Testis (tissue), 3 donors: ENCODE results near the gene GRIA1. TPM values are rescaled to one million over a fixed set of nuclear protein-coding genes. Genes with fewer than 3 reads are reported as not detected.

Experiments
- DNase-seq: peaks from one replicate; pipeline ENCODE4 v3.0.0-alpha.2; 2019
- H3K27ac ChIP-seq, 2 donors: fragments of 200-600 bp; sonication (generic); one replicate each; pipeline ENCODE4 v1.5.1; 2019
- H3K27me3 ChIP-seq: fragments of 200-600 bp; sonication (generic); one replicate; pipeline ENCODE4 v1.5.1; 2019
- H3K36me3 ChIP-seq: fragments of 200-600 bp; sonication (generic); one replicate; pipeline ENCODE4 v1.5.1; 2017; ENCODE audit warnings: low read depth; ENCODE audit errors: missing control alignments
- H3K4me1 ChIP-seq: fragments of 200-600 bp; sonication (generic); one replicate; pipeline ENCODE4 v1.5.1; 2019
- H3K4me3 ChIP-seq, 2 donors: fragments of 200-600 bp; sonication (generic); one replicate each; pipeline ENCODE4 v1.5.1; 2017 to 2019
- H3K9me3 ChIP-seq: fragments of 200-600 bp; sonication (generic); one replicate; pipeline ENCODE4 v1.5.1; 2017
- POLR2A ChIP-seq: fragments of 450-650 bp; IDR thresholded peaks from one replicate; pipeline ENCODE4 v1.6.1; 2017; ENCODE audit warnings: antibody characterized with exemption, mild to moderate bottlenecking, moderate library complexity
- WGBS, 2 donors: methylation state at CpG; one replicate each; pipeline ENCODE4 v1.1.5; 2018; 5-methylcytosine and 5-hydroxymethylcytosine counted together
- intact Hi-C: fragments of 100-400 bp; cut with DNase I; formaldehyde crosslinking; loops from one replicate; pipeline ENCODE4 v1.15.1; 2023; ENCODE audit warnings: low total_unique reads
- polyA plus RNA-seq: library from polyadenylated mRNA; stranded (reverse); fragments of 350-450 nt; fragmentation: Illumina TruSeq; extraction: RNeasy Lipid Tissue Mini Kit (QIAGEN cat#74804); gene quantifications from one replicate; pipeline ENCODE4 v1.2.3, GENCODE V29; 2014; ENCODE audit warnings: low read depth, low replicate concordance; ENCODE audit not compliant: insufficient read depth
- total RNA-seq, 2 donors: library from RNA; depleted of rRNA; stranded (reverse); fragments of >200 nt; gene quantifications; one replicate each; pipeline ENCODE4 v1.2.3, GENCODE V29; 2016
- TF ChIP-seq, protein P1 (sequence below), 3 experiments: fragments of 450-650 bp in 2 of 3; fragments of 200-600 bp in 1 of 3; sonication (generic) in 1 of 3; IDR thresholded peaks; one replicate each; pipeline ENCODE4 v1.5.1; 2016 to 2019; ENCODE audit warnings: antibody characterized with exemption in 3 of 3, mild to moderate bottlenecking in 2 of 3, moderate library complexity in 1 of 3

Gene GRIA1
- total and polyA plus RNA-seq, 3 donors from 2014 or later = 0.93 to 5.4 (median 3.5) TPM

- Histone ChIP-seq H3K27ac (no peak overlapping the region), H3K27me3 (no peaks in the 10 kb centered on the region), H3K4me3 (no peak overlapping the region), H3K4me1 (no peaks in the 10 kb centered on the region), H3K9me3 (no peaks in the 10 kb centered on the region), H3K36me3 (no peaks in the 10 kb centered on the region)
- 84 to 91% methylated on average over 2 to 3 of the region's 3 CpGs for WGBS, 2 donors
- no peak for TF ChIP-seq POLR2A
- TF ChIP-seq, protein P1, sequence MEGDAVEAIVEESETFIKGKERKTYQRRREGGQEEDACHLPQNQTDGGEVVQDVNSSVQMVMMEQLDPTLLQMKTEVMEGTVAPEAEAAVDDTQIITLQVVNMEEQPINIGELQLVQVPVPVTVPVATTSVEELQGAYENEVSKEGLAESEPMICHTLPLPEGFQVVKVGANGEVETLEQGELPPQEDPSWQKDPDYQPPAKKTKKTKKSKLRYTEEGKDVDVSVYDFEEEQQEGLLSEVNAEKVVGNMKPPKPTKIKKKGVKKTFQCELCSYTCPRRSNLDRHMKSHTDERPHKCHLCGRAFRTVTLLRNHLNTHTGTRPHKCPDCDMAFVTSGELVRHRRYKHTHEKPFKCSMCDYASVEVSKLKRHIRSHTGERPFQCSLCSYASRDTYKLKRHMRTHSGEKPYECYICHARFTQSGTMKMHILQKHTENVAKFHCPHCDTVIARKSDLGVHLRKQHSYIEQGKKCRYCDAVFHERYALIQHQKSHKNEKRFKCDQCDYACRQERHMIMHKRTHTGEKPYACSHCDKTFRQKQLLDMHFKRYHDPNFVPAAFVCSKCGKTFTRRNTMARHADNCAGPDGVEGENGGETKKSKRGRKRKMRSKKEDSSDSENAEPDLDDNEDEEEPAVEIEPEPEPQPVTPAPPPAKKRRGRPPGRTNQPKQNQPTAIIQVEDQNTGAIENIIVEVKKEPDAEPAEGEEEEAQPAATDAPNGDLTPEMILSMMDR (IDR thresholded peaks at IDR 0.05) = no peak
- no peak for DNase-seq
- intact Hi-C loops = no loop called here
Observed at GRCh38 chr5:153504726-153505125, 14.3 kb downstream of the GRIA1 start.

GRCh38 chr5:153508700-153509099 lies 18.2 kb downstream of the GRIA1 start:
- no peak for DNase-seq
- Histone ChIP-seq H3K27ac (no peak overlapping the region), H3K36me3 (no peaks in the 10 kb centered on the region), H3K9me3 (no peaks in the 10 kb centered on the region), H3K4me1 (no peaks in the 10 kb centered on the region), H3K4me3 (no peak overlapping the region), H3K27me3 (no peaks in the 10 kb centered on the region)
- 72 to 77% methylated on average over 1 of the region's 1 CpG for whole genome bisulfite sequencing, 2 donors
- intact Hi-C loops = no loop called here
- no peak for TF ChIP-seq POLR2A
- TF ChIP-seq, protein P1 (IDR thresholded peaks at IDR 0.05) = no peak

DNA sequence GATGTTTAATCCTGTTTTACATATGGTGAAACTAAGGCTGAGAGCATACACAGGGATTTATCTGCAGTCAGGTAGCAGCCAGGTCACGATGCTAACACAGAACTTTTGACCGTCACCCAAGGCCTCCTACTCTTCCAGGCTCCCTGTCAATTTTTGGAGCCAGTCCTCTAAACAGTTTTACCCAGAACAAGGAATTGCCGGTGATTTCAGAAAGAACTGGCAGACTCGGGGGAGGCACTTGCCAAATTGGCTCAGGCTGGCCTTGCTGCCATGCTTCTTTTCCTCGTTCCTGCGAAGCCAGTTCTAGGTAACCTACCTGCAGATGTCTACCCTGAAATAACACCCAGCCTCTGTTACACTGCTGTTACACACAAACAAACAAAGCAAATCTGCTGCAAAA lies 21.2 kb downstream of the GRIA1 start:
- Histone ChIP-seq H3K4me1 (no peaks in the 10 kb centered on the region), H3K36me3 (no peaks in the 10 kb centered on the region), H3K27me3 (no peaks in the 10 kb centered on the region), H3K27ac (no peak overlapping the region), H3K4me3 (no peak overlapping the region), H3K9me3 (no peaks in the 10 kb centered on the region)
- DNase-seq = no peak
- TF ChIP-seq POLR2A = no peak
- TF ChIP-seq, protein P1 (IDR thresholded peaks at IDR 0.05) = no peak
- intact Hi-C loops = no loop called here
- 63 to 76% methylated on average over 5 to 6 of the region's 6 CpGs for WGBS, 2 donors

GRCh38 chr5:153513156-153513555 lies 22.7 kb downstream of the GRIA1 start:
- H3K4me1 ChIP-seq = no peaks in the 10 kb centered on the region

DNA sequence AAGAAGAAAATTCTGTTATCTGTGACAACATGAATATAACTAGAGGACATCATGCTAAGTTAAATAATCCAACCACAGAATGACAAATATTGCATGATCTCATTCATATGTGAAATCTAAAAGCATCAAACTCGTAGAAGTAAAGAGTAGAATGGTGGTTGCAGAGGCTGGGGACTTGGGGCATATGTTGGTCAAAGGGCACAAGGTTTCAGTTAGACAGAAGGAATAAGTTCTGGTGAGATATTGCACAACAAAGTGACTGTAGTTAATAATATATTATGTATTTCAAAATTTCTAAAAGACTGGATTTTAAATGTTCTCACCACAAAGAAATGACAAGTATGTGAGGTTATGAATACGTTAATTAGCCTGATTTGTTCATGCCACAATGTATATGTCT lies 24.8 kb downstream of the GRIA1 start:
- H3K27me3 ChIP-seq = no peaks in the 10 kb centered on the region
- H3K9me3 ChIP-seq = no peaks in the 10 kb centered on the region
- H3K4me1 ChIP-seq = no peaks in the 10 kb centered on the region
- H3K4me3 ChIP-seq = no peak overlapping the region
- intact Hi-C loops = no loop called here
- TF ChIP-seq, protein P1 (IDR thresholded peaks at IDR 0.05) = no peak
- no peak for TF ChIP-seq POLR2A
- DNase-seq = no peak
- no peak overlapping the region for H3K27ac ChIP-seq
- no peaks in the 10 kb centered on the region for H3K36me3 ChIP-seq
- 89 to 93% methylated on average over 2 of the region's 2 CpGs for WGBS, 2 donors

More at GRCh38 chr5:153513156-153513555, 22.7 kb downstream of the GRIA1 start:
- Histone ChIP-seq H3K4me3 (no peak overlapping the region), H3K9me3 (no peaks in the 10 kb centered on the region), H3K27me3 (no peaks in the 10 kb centered on the region), H3K36me3 (no peaks in the 10 kb centered on the region), H3K27ac (no peak overlapping the region)
- no peak for TF ChIP-seq POLR2A
- TF ChIP-seq, protein P1 (IDR thresholded peaks at IDR 0.05) = no peak
- intact Hi-C loops = no loop called here
- no peak for DNase-seq
- WGBS, 2 donors = 56 to 69% methylated on average over 4 of the region's 4 CpGs
